Epithelial cell of esophagus (primary cell): Measurements from ENCODE around the gene ADCY4.

Source experiments
- DNase-seq: peaks from one replicate; pipeline ENCODE4 v3.0.0; 2010; ENCODE audit warnings: low read depth
- H3K4me3 ChIP-seq: 2 replicates; pipeline ENCODE4 v1.5.1; 2011; ENCODE audit warnings: mild to moderate bottlenecking, low read length, control low read depth
- TF ChIP-seq, protein P1 (sequence below): IDR thresholded peaks from 2 replicates; pipeline ENCODE4 v1.5.1; 2011; ENCODE audit warnings: low read depth, mild to moderate bottlenecking, low read length, control low read depth, inconsistent platforms; ENCODE audit not compliant: insufficient read depth; ENCODE audit errors: missing control alignments

ADCY4 gene

DNA sequence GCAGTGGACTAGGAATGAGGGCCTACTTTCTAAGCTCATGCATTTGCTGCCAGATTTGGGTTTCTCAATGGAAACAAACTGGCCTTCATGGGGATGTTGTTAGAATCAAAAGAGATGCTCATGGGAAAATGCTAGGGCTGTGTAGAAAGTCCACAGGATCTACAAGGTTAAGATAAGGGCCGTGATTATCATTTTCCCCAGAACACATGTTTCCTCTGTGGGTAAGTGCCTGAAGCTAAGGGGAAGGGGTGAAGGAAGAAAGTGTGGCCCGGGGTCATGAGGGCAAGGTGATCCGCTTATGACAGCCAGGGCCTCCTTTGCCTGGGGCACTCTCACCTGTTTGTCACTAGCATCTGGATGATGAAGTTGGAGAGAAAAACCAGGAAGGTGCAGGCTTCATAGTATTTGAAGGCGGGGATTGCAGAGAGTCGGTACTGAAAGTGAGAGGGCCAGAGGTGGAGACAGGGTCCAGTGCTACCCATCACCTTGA is 9.8 kb downstream of the ADCY4 start:
- no peak for DNase-seq
- H3K4me3 ChIP-seq, result no peak overlapping the region
- TF ChIP-seq, protein P1, sequence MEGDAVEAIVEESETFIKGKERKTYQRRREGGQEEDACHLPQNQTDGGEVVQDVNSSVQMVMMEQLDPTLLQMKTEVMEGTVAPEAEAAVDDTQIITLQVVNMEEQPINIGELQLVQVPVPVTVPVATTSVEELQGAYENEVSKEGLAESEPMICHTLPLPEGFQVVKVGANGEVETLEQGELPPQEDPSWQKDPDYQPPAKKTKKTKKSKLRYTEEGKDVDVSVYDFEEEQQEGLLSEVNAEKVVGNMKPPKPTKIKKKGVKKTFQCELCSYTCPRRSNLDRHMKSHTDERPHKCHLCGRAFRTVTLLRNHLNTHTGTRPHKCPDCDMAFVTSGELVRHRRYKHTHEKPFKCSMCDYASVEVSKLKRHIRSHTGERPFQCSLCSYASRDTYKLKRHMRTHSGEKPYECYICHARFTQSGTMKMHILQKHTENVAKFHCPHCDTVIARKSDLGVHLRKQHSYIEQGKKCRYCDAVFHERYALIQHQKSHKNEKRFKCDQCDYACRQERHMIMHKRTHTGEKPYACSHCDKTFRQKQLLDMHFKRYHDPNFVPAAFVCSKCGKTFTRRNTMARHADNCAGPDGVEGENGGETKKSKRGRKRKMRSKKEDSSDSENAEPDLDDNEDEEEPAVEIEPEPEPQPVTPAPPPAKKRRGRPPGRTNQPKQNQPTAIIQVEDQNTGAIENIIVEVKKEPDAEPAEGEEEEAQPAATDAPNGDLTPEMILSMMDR, result no peak

DNA sequence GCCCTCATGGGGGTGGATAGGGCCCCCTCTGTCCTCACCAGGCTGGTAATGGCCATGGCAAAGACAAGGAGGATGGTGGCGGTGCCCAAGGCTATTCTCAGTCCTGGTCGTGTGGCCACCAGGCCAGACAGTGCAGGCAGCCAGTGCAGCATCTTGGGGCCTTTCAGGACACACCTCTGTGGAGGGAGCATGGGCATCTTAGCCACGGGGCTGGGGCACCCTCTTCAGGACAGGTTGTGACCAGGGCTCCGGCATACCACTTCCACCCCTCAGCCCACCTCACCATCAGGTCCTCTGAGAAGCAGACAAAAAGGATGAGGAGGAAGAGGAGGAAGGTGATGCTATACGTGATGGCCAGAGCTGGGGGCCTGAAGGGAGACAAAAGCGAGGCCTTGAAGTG is 10.8 kb downstream of the ADCY4 start:
- H3K4me3 ChIP-seq, result no peak overlapping the region
- no peak for DNase-seq
- TF ChIP-seq, protein P1, result no peak

DNA sequence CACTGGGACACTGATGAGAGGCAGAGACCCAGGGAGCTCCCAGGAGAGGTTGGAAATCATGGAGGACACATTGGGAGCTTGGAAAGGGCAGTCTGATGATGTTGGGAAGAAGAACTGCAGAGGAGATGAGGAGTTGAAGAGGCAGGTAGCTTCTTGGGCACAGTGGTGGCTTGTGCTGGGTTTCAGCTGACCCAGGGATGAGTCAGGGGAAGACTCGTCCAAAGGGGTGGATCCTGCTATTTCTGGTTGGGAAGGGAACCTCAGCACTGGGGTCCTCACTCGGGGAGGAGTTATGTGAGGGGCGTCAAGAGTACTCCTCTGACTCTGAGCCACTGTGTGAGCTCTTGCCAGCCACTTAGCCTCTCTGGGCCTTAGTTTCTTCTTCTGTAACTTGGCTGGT is 11.5 kb downstream of the ADCY4 start:
- H3K4me3 ChIP-seq, result no peak overlapping the region
- TF ChIP-seq, protein P1, result no peak
- no peak for DNase-seq

DNA sequence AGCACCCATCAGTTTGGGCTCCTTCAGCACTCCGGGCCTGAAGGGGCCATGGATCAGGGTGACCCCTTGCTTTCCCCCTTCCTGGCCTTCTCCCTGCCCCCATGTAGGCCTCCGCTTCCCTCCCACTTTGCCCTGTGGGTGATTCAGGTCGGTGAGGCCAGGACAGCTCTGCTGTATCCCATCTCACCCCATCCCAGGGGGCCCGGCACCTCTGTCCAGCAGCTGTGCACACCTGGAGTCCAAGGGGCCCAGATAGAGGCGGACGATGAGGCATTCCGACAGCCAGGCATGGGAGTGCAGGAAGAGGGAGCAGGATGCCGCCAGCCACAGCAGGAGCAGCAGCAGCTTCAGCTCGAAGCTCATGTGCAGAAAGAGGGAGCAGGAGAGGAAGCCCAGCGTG is 12.2 kb downstream of the ADCY4 start:
- no peak overlapping the region for H3K4me3 ChIP-seq
- DNase-seq, result no peak
- TF ChIP-seq, protein P1, result no peak

DNA sequence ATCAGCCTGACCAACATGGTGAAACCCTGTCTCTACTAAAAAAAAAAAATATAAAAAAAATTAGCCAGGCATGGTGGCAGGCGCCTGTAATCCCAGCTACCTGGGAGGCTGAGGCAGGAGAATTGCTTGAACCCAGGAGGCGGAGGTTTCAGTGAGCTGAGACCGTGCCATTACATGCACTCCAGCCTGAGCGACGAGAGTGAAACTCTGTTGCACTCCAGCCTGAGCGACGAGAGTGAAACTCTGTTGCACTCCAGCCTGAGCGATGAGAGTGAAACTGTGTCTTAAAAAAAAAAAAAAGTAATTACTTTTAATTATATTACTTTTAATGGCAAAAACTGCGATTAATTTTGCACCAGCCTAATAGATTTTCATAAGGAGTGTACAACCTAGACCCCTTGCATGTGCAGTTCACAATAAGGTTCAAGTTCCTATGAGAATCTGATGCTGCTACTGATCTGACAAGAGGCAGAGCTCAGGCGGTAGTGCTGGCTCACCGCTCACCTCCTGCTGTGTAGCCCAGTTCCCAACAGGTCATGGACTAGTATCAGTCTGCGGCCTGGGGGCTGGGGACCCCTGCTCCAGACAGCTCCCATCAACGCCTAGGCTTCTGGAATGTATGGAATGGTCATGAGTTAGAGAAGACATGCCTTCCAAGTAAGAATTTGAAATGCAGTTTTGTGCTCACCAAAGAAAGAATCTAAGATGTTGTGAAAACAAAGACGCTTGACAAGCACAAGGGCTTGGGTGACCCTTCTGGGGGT is 13.5 kb downstream of the ADCY4 start:
- DNase-seq, result no peak
- TF ChIP-seq, protein P1, result no peak
- no peak overlapping the region for H3K4me3 ChIP-seq

DNA sequence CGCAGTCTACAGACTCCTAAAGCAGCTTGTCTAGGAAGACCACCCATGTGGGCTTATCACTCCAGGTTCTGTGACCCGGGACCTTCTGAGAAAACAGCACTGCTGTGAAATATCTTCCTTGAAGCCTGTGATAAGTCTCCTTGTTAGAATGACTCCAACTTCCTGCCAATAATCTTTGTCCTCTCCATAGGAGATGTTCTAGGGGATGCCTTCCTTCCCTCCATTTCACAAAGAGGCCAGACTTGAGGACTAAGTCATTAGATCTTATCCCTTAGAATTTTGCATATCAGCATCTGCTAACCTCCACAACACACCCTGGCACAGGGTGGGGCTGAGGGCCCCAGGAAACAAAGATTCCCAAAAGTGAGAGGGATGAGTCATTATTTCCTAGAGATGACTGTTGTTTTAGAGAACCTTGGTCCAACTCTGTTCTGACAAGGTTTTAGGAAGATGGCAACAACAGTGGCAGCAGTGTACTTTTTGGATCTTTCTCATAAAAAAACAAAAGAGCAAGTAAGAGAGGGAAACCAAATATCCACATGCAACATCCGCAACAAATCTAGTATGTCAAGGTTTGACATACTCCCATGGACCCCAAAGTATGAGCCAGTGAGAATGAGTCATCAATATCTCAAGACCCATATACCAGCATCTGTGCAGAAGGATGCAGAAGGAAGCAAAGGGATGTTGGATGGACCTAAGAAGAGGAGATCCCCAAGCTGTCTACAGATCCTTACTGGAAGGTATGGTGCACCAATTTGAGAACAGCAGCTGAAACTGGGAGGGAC is 17.5 kb downstream of the ADCY4 start:
- H3K4me3 ChIP-seq, result no peak overlapping the region
- TF ChIP-seq, protein P1, result no peak
- DNase-seq, result peak; percentile 65
